Measurements from ENCODE around the gene ARHGAP1.

Gene ARHGAP1

DNA sequence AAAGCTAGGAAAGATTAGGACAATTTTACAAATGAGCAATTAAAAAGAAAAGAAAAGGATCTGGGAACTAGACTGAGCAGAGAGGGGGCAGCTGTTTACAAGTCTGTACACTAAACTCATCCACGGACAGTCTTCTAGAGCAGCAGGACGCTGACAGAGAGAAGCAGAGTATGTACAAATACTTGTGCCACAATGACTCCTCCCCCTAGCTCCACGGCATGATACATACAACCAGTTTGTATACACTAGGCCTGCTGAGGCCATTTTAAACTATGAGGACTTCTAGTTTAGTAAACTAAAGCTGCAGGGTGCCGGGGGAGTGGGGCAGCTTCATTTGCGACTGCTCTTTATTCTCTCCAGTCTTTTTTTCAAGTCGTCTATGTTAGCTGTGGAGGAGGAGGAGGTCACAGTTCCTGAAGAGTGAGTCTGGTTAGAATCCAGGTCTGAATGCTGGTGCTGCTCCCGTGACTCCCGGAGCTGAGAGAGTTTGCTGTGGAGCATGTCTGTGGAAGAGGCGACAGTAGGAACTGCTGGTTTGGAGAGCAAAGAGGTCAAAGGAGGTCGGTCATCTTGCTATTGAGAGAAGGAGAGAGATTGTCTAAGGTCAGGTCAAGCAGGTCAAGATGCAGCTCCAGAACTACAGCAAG is 43.4 kb upstream of the ARHGAP1 start:
- TF ChIP-seq, protein P1, sequence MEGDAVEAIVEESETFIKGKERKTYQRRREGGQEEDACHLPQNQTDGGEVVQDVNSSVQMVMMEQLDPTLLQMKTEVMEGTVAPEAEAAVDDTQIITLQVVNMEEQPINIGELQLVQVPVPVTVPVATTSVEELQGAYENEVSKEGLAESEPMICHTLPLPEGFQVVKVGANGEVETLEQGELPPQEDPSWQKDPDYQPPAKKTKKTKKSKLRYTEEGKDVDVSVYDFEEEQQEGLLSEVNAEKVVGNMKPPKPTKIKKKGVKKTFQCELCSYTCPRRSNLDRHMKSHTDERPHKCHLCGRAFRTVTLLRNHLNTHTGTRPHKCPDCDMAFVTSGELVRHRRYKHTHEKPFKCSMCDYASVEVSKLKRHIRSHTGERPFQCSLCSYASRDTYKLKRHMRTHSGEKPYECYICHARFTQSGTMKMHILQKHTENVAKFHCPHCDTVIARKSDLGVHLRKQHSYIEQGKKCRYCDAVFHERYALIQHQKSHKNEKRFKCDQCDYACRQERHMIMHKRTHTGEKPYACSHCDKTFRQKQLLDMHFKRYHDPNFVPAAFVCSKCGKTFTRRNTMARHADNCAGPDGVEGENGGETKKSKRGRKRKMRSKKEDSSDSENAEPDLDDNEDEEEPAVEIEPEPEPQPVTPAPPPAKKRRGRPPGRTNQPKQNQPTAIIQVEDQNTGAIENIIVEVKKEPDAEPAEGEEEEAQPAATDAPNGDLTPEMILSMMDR (IDR thresholded peaks at IDR 0.05; ENCODE audit: poor library complexity, severe bottlenecking): no peak
- Histone ChIP-seq H3K27me3 (ENCODE audit: insufficient read depth, poor library complexity, severe bottlenecking) (no peaks in the 10 kb centered on the region), H3K4me1 (ENCODE audit: insufficient read depth, poor library complexity, severe bottlenecking) (no peaks in the 10 kb centered on the region), H3K4me3 (ENCODE audit: severe bottlenecking) (no peak overlapping the region), H3K36me3 (ENCODE audit: low read depth) (peaks cover 78% of the 10 kb centered on the region), H3K27ac (ENCODE audit: poor library complexity, severe bottlenecking) (no peak overlapping the region), H3K9me3 (ENCODE audit: severe bottlenecking) (no peaks in the 10 kb centered on the region)
- ATAC-seq (ENCODE audit: low read depth) (no peak), DNase-seq (ENCODE audit: low spot score) (no peak)

DNA sequence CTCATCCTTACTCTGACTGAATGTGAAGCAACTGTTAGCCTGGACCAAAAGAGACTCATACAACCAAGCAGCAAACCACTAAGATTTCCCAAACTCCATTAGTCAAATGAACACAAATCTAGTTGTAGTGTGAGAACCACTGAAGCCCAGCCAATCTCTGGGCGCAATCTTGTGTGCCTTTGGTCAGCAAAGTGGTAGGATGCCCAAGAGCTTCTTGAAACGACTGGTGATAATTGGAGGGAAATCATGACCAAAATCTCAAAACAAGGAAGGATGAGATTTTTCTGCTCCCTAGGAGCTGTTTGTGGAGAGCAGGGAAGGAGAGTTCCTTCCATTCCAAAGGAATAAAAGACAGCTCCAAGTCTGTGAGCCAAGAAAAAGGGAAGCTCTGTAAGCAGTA is 42.6 kb upstream of the ARHGAP1 start:
- TF ChIP-seq, protein P1 (IDR thresholded peaks at IDR 0.05; ENCODE audit: poor library complexity, severe bottlenecking): no peak

DNA sequence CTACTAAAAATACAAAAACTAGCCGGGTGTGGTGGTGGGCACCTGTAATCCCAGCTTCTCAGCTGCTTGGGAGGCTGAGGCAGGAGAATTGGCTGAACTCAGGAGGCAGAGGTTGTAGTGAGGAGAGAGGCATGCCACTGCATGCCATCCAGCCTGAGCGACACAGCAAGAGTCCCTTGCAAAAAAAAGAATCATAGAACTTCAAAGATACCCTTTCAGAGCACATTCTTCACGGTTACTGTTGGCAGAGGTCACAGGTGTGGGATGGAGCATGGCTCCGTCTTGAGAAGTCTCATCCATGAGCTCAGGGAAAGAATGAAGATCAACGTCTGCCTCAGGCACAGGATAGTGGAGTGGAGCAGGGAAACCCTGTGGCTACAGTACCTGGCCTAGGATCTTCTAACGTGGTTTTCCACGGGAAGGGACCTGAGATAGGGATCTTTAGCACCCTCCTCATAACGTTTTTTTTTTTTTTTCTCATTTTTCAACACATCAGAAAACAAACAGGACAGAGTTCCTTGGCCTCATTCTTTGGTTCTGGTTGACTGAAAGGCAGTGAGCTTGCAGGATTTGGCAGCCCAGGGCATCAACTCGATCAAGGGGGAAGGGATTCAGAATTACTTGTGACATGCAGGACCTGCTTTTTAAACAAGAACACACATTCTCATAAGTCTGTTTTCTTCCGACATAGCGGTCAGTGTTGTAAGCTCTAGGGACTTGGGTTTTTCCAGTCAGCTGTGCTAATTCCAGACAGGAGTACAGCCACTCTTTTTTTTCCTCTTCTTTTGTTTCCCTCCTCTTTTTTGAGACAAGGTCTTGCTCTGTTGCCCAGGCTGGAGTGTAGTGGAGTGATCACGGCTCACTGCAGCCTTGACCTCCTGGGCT is 41.4 kb upstream of the ARHGAP1 start:
- no peak overlapping the region for H3K4me3 ChIP-seq (ENCODE audit: severe bottlenecking)
- TF ChIP-seq, protein P1 (IDR thresholded peaks at IDR 0.05; ENCODE audit: poor library complexity, severe bottlenecking): no peak
- no peak for DNase-seq (ENCODE audit: low spot score)
- H3K27ac ChIP-seq (ENCODE audit: poor library complexity, severe bottlenecking): no peak overlapping the region
- H3K4me1 ChIP-seq (ENCODE audit: insufficient read depth, poor library complexity, severe bottlenecking): no peaks in the 10 kb centered on the region
- H3K36me3 ChIP-seq (ENCODE audit: low read depth): peaks cover 58% of the 10 kb centered on the region
- H3K9me3 ChIP-seq (ENCODE audit: severe bottlenecking): no peaks in the 10 kb centered on the region
- no peak for ATAC-seq (ENCODE audit: low read depth)
- H3K27me3 ChIP-seq (ENCODE audit: insufficient read depth, poor library complexity, severe bottlenecking): no peaks in the 10 kb centered on the region

More for the DNA sequence above, 42.6 kb upstream of the ARHGAP1 start:
- Histone ChIP-seq H3K27me3 (ENCODE audit: insufficient read depth, poor library complexity, severe bottlenecking) (no peaks in the 10 kb centered on the region), H3K4me1 (ENCODE audit: insufficient read depth, poor library complexity, severe bottlenecking) (no peaks in the 10 kb centered on the region), H3K36me3 (ENCODE audit: low read depth) (peaks cover 70% of the 10 kb centered on the region), H3K27ac (ENCODE audit: poor library complexity, severe bottlenecking) (no peak overlapping the region), H3K9me3 (ENCODE audit: severe bottlenecking) (no peaks in the 10 kb centered on the region), H3K4me3 (ENCODE audit: severe bottlenecking) (no peak overlapping the region)
- ATAC-seq (ENCODE audit: low read depth) (no peak), DNase-seq (ENCODE audit: low spot score) (no peak)

DNA sequence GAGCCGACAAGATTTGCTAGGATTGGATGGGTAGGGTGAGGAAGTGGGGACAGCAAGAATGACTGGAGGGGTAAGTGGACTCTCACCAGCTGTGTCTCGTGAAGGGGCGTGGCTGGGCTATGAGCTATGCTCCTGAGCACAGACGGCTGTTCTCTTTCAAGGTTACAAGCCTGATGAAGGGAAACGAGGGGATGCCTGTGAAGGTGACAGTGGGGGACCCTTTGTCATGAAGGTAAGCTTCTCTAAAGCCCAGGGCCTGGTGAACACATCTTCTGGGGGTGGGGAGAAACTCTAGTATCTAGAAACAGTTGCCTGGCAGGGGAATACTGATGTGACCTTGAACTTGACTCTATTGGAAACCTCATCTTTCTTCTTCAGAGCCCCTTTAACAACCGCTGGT is 38.5 kb upstream of the ARHGAP1 start:
- Histone ChIP-seq H3K36me3 (ENCODE audit: low read depth) (peaks cover 31% of the 10 kb centered on the region), H3K9me3 (ENCODE audit: severe bottlenecking) (no peaks in the 10 kb centered on the region), H3K27me3 (ENCODE audit: insufficient read depth, poor library complexity, severe bottlenecking) (no peaks in the 10 kb centered on the region), H3K4me1 (ENCODE audit: insufficient read depth, poor library complexity, severe bottlenecking) (no peaks in the 10 kb centered on the region), H3K4me3 (ENCODE audit: severe bottlenecking) (no peak overlapping the region), H3K27ac (ENCODE audit: poor library complexity, severe bottlenecking) (no peak overlapping the region)
- no peak for ATAC-seq (ENCODE audit: low read depth)
- no peak for DNase-seq (ENCODE audit: low spot score)
- TF ChIP-seq, protein P1 (IDR thresholded peaks at IDR 0.05; ENCODE audit: poor library complexity, severe bottlenecking): no peak
